Mesothelial cell of epicardium (in vitro differentiated cells): ENCODE results near the gene TMUB1. TPM values are rescaled to one million over a fixed set of nuclear protein-coding genes. Genes with fewer than 3 reads are reported as not detected.
A peak's percentile ranks its signal among the peaks of the same experiment; 100 is the strongest.

ENCODE experiments used
- DNase-seq, 2 experiments: peaks; one replicate each; pipeline ENCODE4 v3.0.0; 2021; ENCODE audit warnings: low spot score in 2 of 2; ENCODE audit not compliant: unreplicated experiment in 2 of 2
- H3K27ac Mint-ChIP-seq: 2 replicates; pipeline ENCODE4 v1.8.0; 2021; ENCODE audit warnings: mixed read lengths
- H3K27me3 Mint-ChIP-seq: 2 replicates; pipeline ENCODE4 v1.8.0; 2021; ENCODE audit warnings: low read depth, mixed read lengths
- H3K36me3 Mint-ChIP-seq: 2 replicates; pipeline ENCODE4 v1.8.0; 2021; ENCODE audit warnings: mixed read lengths
- H3K4me1 Mint-ChIP-seq: 2 replicates; pipeline ENCODE4 v1.8.0; 2021; ENCODE audit warnings: mixed read lengths
- H3K4me3 Mint-ChIP-seq: 2 replicates; pipeline ENCODE4 v1.8.0; 2021; ENCODE audit warnings: mild to moderate bottlenecking, moderate library complexity, mixed read lengths
- H3K9me3 Mint-ChIP-seq: 2 replicates; pipeline ENCODE4 v1.8.0; 2021; ENCODE audit warnings: mixed read lengths
- CTCF ChIP-seq: fragments of 200-600 bp; sonication (generic); IDR thresholded peaks from one replicate; pipeline ENCODE4 v1.5.0; 2021; ENCODE audit warnings: antibody characterized with exemption; ENCODE audit not compliant: unreplicated experiment
- total RNA-seq: library from RNA; stranded (reverse); gene quantifications from 3 replicates; pipeline ENCODE4 v1.2.1, GENCODE V29; 2021

TMUB1 gene
- total RNA-seq, 1 donor from 2014 or later, result 34.7 TPM

- no peak for TF ChIP-seq CTCF
- H3K9me3 Mint-ChIP-seq, result no peaks in the 10 kb centered on the region
- H3K27me3 Mint-ChIP-seq, result peaks cover 25% of the 10 kb centered on the region
- no peak overlapping the region for H3K4me3 Mint-ChIP-seq
- no peak overlapping the region for H3K27ac Mint-ChIP-seq
- peaks cover 9% of the 10 kb centered on the region for H3K4me1 Mint-ChIP-seq
- H3K36me3 Mint-ChIP-seq, result peaks cover 9% of the 10 kb centered on the region
- DNase-seq, result peak; percentile 71 to 85
Measured at GRCh38 chr7:151051108-151051507, 32.2 kb downstream of the TMUB1 start.

- Mint-ChIP-seq H3K27me3 (peaks cover 25% of the 10 kb centered on the region), H3K9me3 (no peaks in the 10 kb centered on the region), H3K27ac (no peak overlapping the region), H3K4me1 (peaks cover 9% of the 10 kb centered on the region), H3K4me3 (no peak overlapping the region), H3K36me3 (peaks cover 8% of the 10 kb centered on the region)
- no peak for TF ChIP-seq CTCF
- no peak for DNase-seq
Measured at GRCh38 chr7:151048911-151049463, 34.3 kb downstream of the TMUB1 start.

GRCh38 chr7:151047976-151048815 is 35.1 kb downstream of the TMUB1 start, which contains the start of gene ASIC3:
TSS of gene ASIC3 (plus strand) at chr7:151048531. CDS start at chr7:151048886, 355 bp downstream.
- peaks cover 9% of the 10 kb centered on the region for H3K4me1 Mint-ChIP-seq
- DNase-seq, result no peak
- H3K27me3 Mint-ChIP-seq, result peaks cover 25% of the 10 kb centered on the region
- TF ChIP-seq CTCF, result no peak
- no peak within 1 kb of the TSS for H3K4me3 Mint-ChIP-seq
- no peaks in the 10 kb centered on the region for H3K9me3 Mint-ChIP-seq
- H3K27ac Mint-ChIP-seq, result no peak within 1 kb of the TSS
- peaks cover 9% of the 10 kb centered on the region for H3K36me3 Mint-ChIP-seq

- H3K4me3 Mint-ChIP-seq, result no peak overlapping the region
- peaks cover 21% of the 10 kb centered on the region for H3K27me3 Mint-ChIP-seq
- no peak overlapping the region for H3K27ac Mint-ChIP-seq
- peaks cover 6% of the 10 kb centered on the region for H3K36me3 Mint-ChIP-seq
- DNase-seq, result no peak
- no peaks in the 10 kb centered on the region for H3K9me3 Mint-ChIP-seq
- peaks cover 9% of the 10 kb centered on the region for H3K4me1 Mint-ChIP-seq
- TF ChIP-seq CTCF, result no peak
Measured at GRCh38 chr7:151046603-151047573, 36.4 kb downstream of the TMUB1 start.

- TF ChIP-seq CTCF, result no peak
- Mint-ChIP-seq H3K27me3 (peaks cover 17% of the 10 kb centered on the region), H3K4me1 (peaks cover 9% of the 10 kb centered on the region), H3K27ac (no peak overlapping the region), H3K36me3 (peaks cover 10% of the 10 kb centered on the region), H3K9me3 (no peaks in the 10 kb centered on the region), H3K4me3 (no peak overlapping the region)
- no peak for DNase-seq
Measured at GRCh38 chr7:151045967-151046366, 37.3 kb downstream of the TMUB1 start.
